Transverse colon (tissue), 4 donors: Measurements from ENCODE around the gene PHYKPL. TPM values are rescaled to one million over a fixed set of nuclear protein-coding genes. Genes with fewer than 3 reads are reported as not detected.

Experiments
- DNase-seq: peaks from one replicate; pipeline ENCODE4 v3.0.0-alpha.2; 2019
- H3K27ac ChIP-seq, 4 donors: fragments of 200-600 bp; sonication (generic); 2 replicates each; pipeline ENCODE4 v1.5.1; 2016 to 2018; ENCODE audit warnings: inconsistent platforms in 4 of 4
- H3K27me3 ChIP-seq: fragments of 200-600 bp; sonication (generic); 2 replicates; pipeline ENCODE4 v1.5.1; 2017; ENCODE audit warnings: inconsistent platforms
- H3K36me3 ChIP-seq, 4 donors: fragments of 200-600 bp; sonication (generic); 2 replicates each; pipeline ENCODE4 v1.5.1; 2017 to 2019; ENCODE audit warnings: inconsistent platforms in 4 of 4
- H3K4me1 ChIP-seq, 4 donors: fragments of 200-600 bp; sonication (generic); 2 replicates each; pipeline ENCODE4 v1.5.1; 2017 to 2020; ENCODE audit warnings: inconsistent platforms in 4 of 4
- H3K4me3 ChIP-seq, 4 donors: fragments of 200-600 bp; sonication (generic); 1 replicate in 1 of 4; 2 replicates in 3 of 4; pipeline versions ENCODE4 v1.5.1 to v1.6.1; 2017 to 2019; ENCODE audit warnings: inconsistent platforms in 4 of 4
- H3K9me3 ChIP-seq, 2 donors: fragments of 200-600 bp; sonication (generic); 2 replicates each; pipeline ENCODE4 v1.5.1; 2017 to 2019; ENCODE audit warnings: inconsistent platforms in 2 of 2
- EP300 ChIP-seq: sonication (generic); formaldehyde crosslinking; IDR thresholded peaks from one replicate; pipeline ENCODE4 v1.6.1; 2017; ENCODE audit warnings: antibody characterized with exemption, low read depth
- POLR2A ChIP-seq: fragments of 450-650 bp; IDR thresholded peaks from one replicate; pipeline ENCODE4 v1.6.1; 2016; ENCODE audit warnings: antibody characterized with exemption, mild to moderate bottlenecking, moderate library complexity
- POLR2AphosphoS5 ChIP-seq, 3 donors: sonication (generic); formaldehyde crosslinking; IDR thresholded peaks; one replicate each; pipeline ENCODE4 v1.6.1; 2016; ENCODE audit warnings: antibody characterized with exemption in 3 of 3
- WGBS, 2 donors: methylation state at CpG; one replicate each; pipeline ENCODE4 v1.1.5; 2018; ENCODE audit warnings: low coverage in 1 of 2; 5-methylcytosine and 5-hydroxymethylcytosine counted together
- in situ Hi-C, 4 donors: fragments of 200-750 bp; cut with MboI; loops; one replicate each; pipeline versions ENCODE4 v1.15.0 to v1.15.1; 2017; ENCODE audit warnings: low sequenced_read_pairs in 3 of 4, low pct_ligation_motif_present in 1 of 4, low pct_unique_long_range_greater_than_20kb in 1 of 4
- intact Hi-C: fragments of 100-400 bp; cut with DNase I; formaldehyde crosslinking; loops from one replicate; pipeline ENCODE4 v1.15.1; 2023; ENCODE audit warnings: low total_unique reads
- total RNA-seq, 4 donors: library from RNA; depleted of rRNA; stranded (reverse); fragments of >200 nt; gene quantifications; one replicate each; pipeline ENCODE4 v1.1.0, GENCODE V29; 2016
- TF ChIP-seq, protein P1 (sequence below), 5 experiments: fragments of 200-600 bp in 3 of 5; fragments of 450-650 bp in 2 of 5; sonication (generic) in 3 of 5; IDR thresholded peaks; 1 replicate in 2 of 5; 2 replicates in 3 of 5; pipeline ENCODE4 v1.5.1; 2016 to 2017; ENCODE audit warnings: antibody characterized with exemption in 5 of 5, inconsistent platforms in 3 of 5, mild to moderate bottlenecking in 2 of 5, moderate library complexity in 1 of 5

PHYKPL gene
- total RNA-seq, 4 donors from 2014 or later, result 124 to 405 (median 197) TPM

DNA sequence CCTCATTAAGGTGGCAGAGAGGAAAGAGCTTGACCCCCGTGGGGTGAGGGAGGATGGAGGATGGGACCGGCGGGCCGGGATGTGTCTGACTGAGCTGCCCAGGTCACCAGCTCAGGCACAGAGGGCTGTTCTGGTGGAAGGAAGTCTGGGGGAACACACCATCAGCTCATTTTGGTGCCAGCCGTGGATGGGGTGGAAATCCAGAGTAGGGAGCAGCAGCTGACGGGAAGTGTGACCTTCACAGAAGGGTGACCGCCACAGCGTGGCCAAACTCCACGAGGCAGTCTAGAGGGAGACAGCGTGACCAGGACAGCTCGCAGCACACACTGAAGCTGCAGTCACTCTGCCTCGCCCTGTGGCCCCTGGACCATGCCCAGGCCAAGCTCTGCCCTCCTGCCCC is 45.3 kb upstream of the PHYKPL start:
- TF ChIP-seq EP300, result no peak
- TF ChIP-seq, protein P1, sequence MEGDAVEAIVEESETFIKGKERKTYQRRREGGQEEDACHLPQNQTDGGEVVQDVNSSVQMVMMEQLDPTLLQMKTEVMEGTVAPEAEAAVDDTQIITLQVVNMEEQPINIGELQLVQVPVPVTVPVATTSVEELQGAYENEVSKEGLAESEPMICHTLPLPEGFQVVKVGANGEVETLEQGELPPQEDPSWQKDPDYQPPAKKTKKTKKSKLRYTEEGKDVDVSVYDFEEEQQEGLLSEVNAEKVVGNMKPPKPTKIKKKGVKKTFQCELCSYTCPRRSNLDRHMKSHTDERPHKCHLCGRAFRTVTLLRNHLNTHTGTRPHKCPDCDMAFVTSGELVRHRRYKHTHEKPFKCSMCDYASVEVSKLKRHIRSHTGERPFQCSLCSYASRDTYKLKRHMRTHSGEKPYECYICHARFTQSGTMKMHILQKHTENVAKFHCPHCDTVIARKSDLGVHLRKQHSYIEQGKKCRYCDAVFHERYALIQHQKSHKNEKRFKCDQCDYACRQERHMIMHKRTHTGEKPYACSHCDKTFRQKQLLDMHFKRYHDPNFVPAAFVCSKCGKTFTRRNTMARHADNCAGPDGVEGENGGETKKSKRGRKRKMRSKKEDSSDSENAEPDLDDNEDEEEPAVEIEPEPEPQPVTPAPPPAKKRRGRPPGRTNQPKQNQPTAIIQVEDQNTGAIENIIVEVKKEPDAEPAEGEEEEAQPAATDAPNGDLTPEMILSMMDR (IDR thresholded peaks at IDR 0.05), result no peak
- no peak for TF ChIP-seq POLR2AphosphoS5 (IDR thresholded peaks at IDR 0.05)
- no peak for TF ChIP-seq POLR2A
- H3K27me3 ChIP-seq, result peaks cover 21% of the 10 kb centered on the region
- no peak overlapping the region for H3K4me3 ChIP-seq
- peaks cover 0 to 7% (median 3%) of the 10 kb centered on the region in 4 donors for H3K4me1 ChIP-seq
- 68% methylated on average over 12 of the region's 12 CpGs; no CpG with 5 or more reads in 1 of the 2 donors for WGBS, 2 donors
- DNase-seq, result no peak
- H3K36me3 ChIP-seq, result no peaks in the 10 kb centered on the region
- in situ Hi-C loops, result loop anchor here in 2 of 4 donors (10.0 to 25.0 kb wide), 2 partner anchors 277 to 284 kb away; no protein-coding TSS in a partner anchor
- intact Hi-C loops, result no loop called here
- H3K9me3 ChIP-seq, result no peaks in the 10 kb centered on the region
- H3K27ac ChIP-seq, result no peak overlapping the region

DNA sequence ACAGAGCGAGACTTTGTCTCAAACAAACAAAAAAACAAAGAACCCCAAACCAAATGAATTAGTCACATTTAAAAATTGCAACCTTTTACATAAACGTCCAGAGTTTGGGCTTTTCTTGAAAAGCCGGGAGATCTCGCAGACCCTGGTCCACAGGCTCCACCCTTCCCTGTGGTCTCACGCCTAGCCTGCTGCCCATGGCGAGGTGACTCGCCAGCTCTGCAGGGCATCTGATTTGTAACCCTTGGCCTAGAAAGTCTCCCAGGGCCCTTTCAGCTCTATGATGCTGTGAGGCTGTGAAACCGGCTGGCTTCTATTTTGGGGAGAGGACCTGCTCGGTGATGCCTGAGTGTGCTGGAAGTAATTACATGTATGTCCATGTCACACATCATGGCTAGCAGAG is 44.7 kb upstream of the PHYKPL start:
- Histone ChIP-seq H3K4me3 (no peak overlapping the region), H3K27me3 (peaks cover 21% of the 10 kb centered on the region), H3K36me3 (no peaks in the 10 kb centered on the region), H3K27ac (no peak overlapping the region), H3K4me1 (peaks cover 0 to 7% (median 3%) of the 10 kb centered on the region in 4 donors), H3K9me3 (no peaks in the 10 kb centered on the region)
- in situ Hi-C loops (loop anchor here in 2 of 4 donors (10.0 to 25.0 kb wide), 2 partner anchors 277 to 285 kb away; no protein-coding TSS in a partner anchor), intact Hi-C loops (no loop called here)
- no peak for DNase-seq
- WGBS, 2 donors, result 62 to 73% methylated on average over 3 to 9 of the region's 9 CpGs
- TF ChIP-seq POLR2AphosphoS5 (IDR thresholded peaks at IDR 0.05), result no peak
- no peak for TF ChIP-seq EP300
- TF ChIP-seq POLR2A, result no peak
- TF ChIP-seq, protein P1 (IDR thresholded peaks at IDR 0.05), result no peak

DNA sequence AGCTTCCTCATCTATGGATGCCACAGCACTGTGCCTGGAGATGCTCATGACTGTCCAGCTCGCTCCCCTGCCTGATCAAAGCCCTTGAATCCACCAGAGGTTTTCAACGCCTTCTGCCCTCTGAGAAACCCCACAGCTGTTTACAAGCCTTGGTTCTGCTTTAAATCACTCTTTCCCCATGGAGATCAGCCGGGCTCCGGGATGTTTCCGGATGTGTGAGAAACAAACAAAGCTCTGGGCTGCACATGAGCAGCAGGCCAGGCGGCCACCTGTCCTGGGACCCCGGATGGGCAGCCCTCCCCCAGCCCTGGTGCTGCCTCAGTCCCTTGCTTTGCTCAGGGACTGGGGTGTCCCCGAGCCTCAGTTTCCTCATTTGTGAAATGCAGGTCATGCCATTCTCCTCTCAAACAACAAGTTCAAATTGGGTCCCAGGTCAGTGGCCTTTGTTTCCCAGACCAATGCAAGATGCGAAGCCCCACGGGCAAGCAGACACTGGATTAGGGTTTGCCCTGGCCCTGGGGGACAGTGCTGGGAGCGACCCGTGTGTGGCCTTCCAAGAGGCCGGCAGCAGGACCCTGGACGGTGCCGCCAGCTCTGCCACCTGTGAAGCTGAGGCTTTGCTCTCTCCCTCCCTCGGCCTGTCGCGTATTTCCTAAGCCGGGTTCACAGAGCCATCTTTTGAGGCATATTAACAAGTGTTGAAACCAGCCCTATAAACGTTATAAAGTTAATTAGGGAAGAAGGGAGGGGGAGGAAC is 42.4 kb upstream of the PHYKPL start:
- Histone ChIP-seq H3K4me1 (peaks cover 0 to 4% (median 2%) of the 10 kb centered on the region in 4 donors), H3K27me3 (peaks cover 21% of the 10 kb centered on the region), H3K9me3 (no peaks in the 10 kb centered on the region), H3K27ac (no peak overlapping the region), H3K36me3 (no peaks in the 10 kb centered on the region), H3K4me3 (no peak overlapping the region)
- TF ChIP-seq POLR2AphosphoS5 (IDR thresholded peaks at IDR 0.05) (no peak), EP300 (no peak), POLR2A (no peak)
- TF ChIP-seq, protein P1 (IDR thresholded peaks at IDR 0.05), result no peak
- in situ Hi-C loops (loop anchor here in 2 of 4 donors (10.0 to 25.0 kb wide), 2 partner anchors 280 to 287 kb away; no protein-coding TSS in a partner anchor), intact Hi-C loops (no loop called here)
- 0 to 79% methylated on average over 1 to 20 of the region's 20 CpGs for WGBS, 2 donors
- DNase-seq, result no peak

DNA sequence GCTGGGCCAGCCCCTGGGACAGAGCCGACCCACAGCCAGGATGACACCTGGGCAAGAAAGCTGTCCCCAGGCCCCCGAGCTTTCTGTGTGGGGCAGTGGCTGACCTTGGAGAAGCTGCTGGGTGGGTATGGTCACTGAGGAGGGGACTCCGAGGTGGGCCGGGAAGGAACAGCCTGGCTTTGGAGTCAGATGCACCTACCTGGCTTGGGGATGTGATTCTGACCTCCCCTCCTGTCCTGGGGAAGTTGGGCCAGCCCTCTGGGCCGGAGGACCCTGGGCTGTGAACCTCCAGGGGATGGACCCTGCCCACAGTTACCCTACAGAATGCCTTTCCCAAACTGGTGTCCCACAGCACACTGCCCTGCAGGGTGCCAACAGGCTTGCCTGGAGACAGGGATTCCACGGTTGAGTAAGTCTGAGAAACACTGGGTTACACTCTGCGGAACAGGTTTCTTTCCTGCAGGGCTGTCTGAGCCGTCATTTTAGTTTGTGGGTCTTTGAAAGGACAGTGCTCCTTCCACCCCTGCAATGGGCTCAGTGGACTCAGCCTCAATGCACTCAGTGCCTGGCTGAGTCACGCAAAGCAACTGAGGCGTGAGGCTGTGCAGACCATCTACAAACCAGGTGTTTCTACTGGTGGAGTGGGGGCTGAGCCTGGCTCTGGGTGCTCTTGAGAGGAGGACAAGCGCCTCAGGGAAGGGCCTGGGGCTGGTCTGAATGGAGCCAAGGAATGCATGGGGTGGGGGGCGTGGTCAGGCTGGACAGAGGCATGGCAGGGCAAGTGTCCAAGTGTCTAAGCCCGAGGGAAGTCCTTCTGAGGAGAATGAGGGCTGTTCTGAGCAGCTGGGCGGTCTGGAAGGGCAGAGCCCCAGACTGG is 41.3 kb upstream of the PHYKPL start:
- in situ Hi-C loops, result loop anchor here in 1 of 4 donors (10.0 kb wide), 1 partner anchor 281 kb away; no protein-coding TSS in a partner anchor
- no peak for DNase-seq
- H3K9me3 ChIP-seq, result no peaks in the 10 kb centered on the region
- 65% methylated on average over 10 of the region's 14 CpGs; no CpG with 5 or more reads in 1 of the 2 donors for WGBS, 2 donors
- no peak overlapping the region for H3K27ac ChIP-seq
- intact Hi-C loops, result no loop called here
- H3K4me1 ChIP-seq, result no peaks in the 10 kb centered on the region
- no peak overlapping the region for H3K4me3 ChIP-seq
- H3K27me3 ChIP-seq, result peaks cover 21% of the 10 kb centered on the region
- H3K36me3 ChIP-seq, result no peaks in the 10 kb centered on the region
- TF ChIP-seq, protein P1 (IDR thresholded peaks at IDR 0.05), result no peak
- TF ChIP-seq POLR2AphosphoS5 (IDR thresholded peaks at IDR 0.05) (no peak), EP300 (no peak), POLR2A (no peak)
